ENCODE measurements around the gene PLCG2.

DNA sequence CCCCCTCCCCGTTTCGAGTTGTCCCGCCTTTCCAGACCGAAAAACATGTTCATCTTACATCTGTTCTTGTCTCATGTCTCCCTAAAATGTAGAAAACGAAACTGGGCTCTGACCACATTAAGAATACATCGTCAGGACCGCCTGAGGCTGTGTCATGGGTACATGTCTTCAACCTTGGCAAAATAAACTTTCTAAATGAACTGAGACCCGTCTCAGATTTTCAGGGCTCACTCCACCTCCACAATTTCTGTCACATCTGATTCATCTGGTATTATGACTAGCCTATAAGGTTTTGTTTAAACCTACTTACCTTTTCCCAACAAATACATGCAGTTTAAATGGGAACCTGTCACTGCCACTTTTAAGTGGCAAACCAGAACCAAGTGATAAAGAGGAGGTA, 231.6 kb downstream of the PLCG2 start:
- TF ChIP-seq, protein P1, sequence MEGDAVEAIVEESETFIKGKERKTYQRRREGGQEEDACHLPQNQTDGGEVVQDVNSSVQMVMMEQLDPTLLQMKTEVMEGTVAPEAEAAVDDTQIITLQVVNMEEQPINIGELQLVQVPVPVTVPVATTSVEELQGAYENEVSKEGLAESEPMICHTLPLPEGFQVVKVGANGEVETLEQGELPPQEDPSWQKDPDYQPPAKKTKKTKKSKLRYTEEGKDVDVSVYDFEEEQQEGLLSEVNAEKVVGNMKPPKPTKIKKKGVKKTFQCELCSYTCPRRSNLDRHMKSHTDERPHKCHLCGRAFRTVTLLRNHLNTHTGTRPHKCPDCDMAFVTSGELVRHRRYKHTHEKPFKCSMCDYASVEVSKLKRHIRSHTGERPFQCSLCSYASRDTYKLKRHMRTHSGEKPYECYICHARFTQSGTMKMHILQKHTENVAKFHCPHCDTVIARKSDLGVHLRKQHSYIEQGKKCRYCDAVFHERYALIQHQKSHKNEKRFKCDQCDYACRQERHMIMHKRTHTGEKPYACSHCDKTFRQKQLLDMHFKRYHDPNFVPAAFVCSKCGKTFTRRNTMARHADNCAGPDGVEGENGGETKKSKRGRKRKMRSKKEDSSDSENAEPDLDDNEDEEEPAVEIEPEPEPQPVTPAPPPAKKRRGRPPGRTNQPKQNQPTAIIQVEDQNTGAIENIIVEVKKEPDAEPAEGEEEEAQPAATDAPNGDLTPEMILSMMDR (IDR thresholded peaks at IDR 0.05; ENCODE audit: insufficient read depth, low read length, poor library complexity, severe bottlenecking), result no peak
- TF ChIP-seq EZH2phosphoT487 (conservative IDR thresholded peaks at IDR 0.05; ENCODE audit: low read length), result no peak
